ENCODE data around the gene PAK5.

PAK5 gene

GRCh38 chr20:9615118-9615517, 223.8 kb downstream of the PAK5 start:
- no peak for TF ChIP-seq REST (IDR thresholded peaks at IDR 0.05; ENCODE audit: insufficient read depth in 1 of 2, low read depth in 2 of 2, low read length in 2 of 2)
- TF ChIP-seq TAF1 (IDR thresholded peaks at IDR 0.05; ENCODE audit: borderline replicate concordance, insufficient read depth, low read length), result no peak
- no peak for TF ChIP-seq FOXP2 (optimal IDR thresholded peaks at IDR 0.05; ENCODE audit: borderline replicate concordance, extremely low read depth, extremely low read length, insufficient read depth)
- TF ChIP-seq SIN3A (IDR thresholded peaks at IDR 0.05; ENCODE audit: borderline replicate concordance, insufficient read depth, low read length), result no peak
- no peak for TF ChIP-seq POLR2AphosphoS5 (IDR thresholded peaks at IDR 0.05; ENCODE audit: low read depth, low read length)

- TF ChIP-seq FOXP2 (optimal IDR thresholded peaks at IDR 0.05; ENCODE audit: borderline replicate concordance, extremely low read depth, extremely low read length, insufficient read depth) (no peak), POLR2AphosphoS5 (IDR thresholded peaks at IDR 0.05; ENCODE audit: low read depth, low read length) (no peak), REST (IDR thresholded peaks at IDR 0.05; ENCODE audit: insufficient read depth in 1 of 2, low read depth in 2 of 2, low read length in 2 of 2) (no peak), SIN3A (IDR thresholded peaks at IDR 0.05; ENCODE audit: borderline replicate concordance, insufficient read depth, low read length) (no peak), TAF1 (IDR thresholded peaks at IDR 0.05; ENCODE audit: borderline replicate concordance, insufficient read depth, low read length) (no peak)
These were observed 225.0 kb downstream of the PAK5 start for GRCh38 chr20:9613871-9614270.

- TF ChIP-seq REST (IDR thresholded peaks at IDR 0.05; ENCODE audit: insufficient read depth in 1 of 2, low read depth in 2 of 2, low read length in 2 of 2) (no peak), FOXP2 (optimal IDR thresholded peaks at IDR 0.05; ENCODE audit: borderline replicate concordance, extremely low read depth, extremely low read length, insufficient read depth) (no peak)
These were observed 227.0 kb downstream of the PAK5 start for GRCh38 chr20:9611921-9612320.

- TF ChIP-seq FOXP2 (optimal IDR thresholded peaks at IDR 0.05; ENCODE audit: borderline replicate concordance, extremely low read depth, extremely low read length, insufficient read depth), result no peak
- TF ChIP-seq TAF1 (IDR thresholded peaks at IDR 0.05; ENCODE audit: borderline replicate concordance, insufficient read depth, low read length), result no peak
These were observed 228.2 kb downstream of the PAK5 start for GRCh38 chr20:9610665-9611064.

- TF ChIP-seq POLR2AphosphoS5 (IDR thresholded peaks at IDR 0.05; ENCODE audit: low read depth, low read length) (no peak), FOXP2 (optimal IDR thresholded peaks at IDR 0.05; ENCODE audit: borderline replicate concordance, extremely low read depth, extremely low read length, insufficient read depth) (no peak), REST (IDR thresholded peaks at IDR 0.05; ENCODE audit: insufficient read depth in 1 of 2, low read depth in 2 of 2, low read length in 2 of 2) (no peak), SIN3A (IDR thresholded peaks at IDR 0.05; ENCODE audit: borderline replicate concordance, insufficient read depth, low read length) (no peak), TAF1 (IDR thresholded peaks at IDR 0.05; ENCODE audit: borderline replicate concordance, insufficient read depth, low read length) (no peak)
These were observed 228.9 kb downstream of the PAK5 start for GRCh38 chr20:9609887-9610502.

Data from PFSK-1 (cell line).